Right ventricle myocardium superior (tissue), 1 donor: ENCODE data around the gene GDPD2. TPM values are rescaled to one million over a fixed set of nuclear protein-coding genes. Genes with fewer than 3 reads are reported as not detected.

ENCODE experiments used
- total RNA-seq: library from RNA; stranded (reverse); fragmentation: NEBNext Ultra II Directional; extraction: Animal tissue kit (Norgen Biotek cat#: 25700); gene quantifications from one replicate; pipeline ENCODE4 v1.2.1, GENCODE V29; 2021
- donor health status: DM: no; HTN: yes; CAD: no; lungs with severe emphysema.

The GDPD2 gene
- total RNA-seq, 1 donor from 2014 or later: not detected

Other genes starting within 250 kb of the GDPD2 start
- gene DGAT2L6, start 245.8 kb upstream of the GDPD2 start, total RNA-seq: not detected
- not detected for gene AWAT1, start 188.7 kb upstream of the GDPD2 start, total RNA-seq
- gene P2RY4, start 163.1 kb upstream of the GDPD2 start, total RNA-seq: not detected
- gene ARR3, start 155.0 kb upstream of the GDPD2 start, total RNA-seq: not detected
- not detected for gene RAB41, start 141.1 kb upstream of the GDPD2 start, total RNA-seq
- gene PDZD11, start 133.4 kb upstream of the GDPD2 start, total RNA-seq: 34.6 TPM
- gene KIF4A, start 133.2 kb upstream of the GDPD2 start, total RNA-seq: 0.19 TPM
- 7.4 TPM for gene DLG3, start 21.5 kb downstream of the GDPD2 start, total RNA-seq